ENCODE measurements around the gene IFIT3. TPM values are rescaled to one million over a fixed set of nuclear protein-coding genes. Genes with fewer than 3 reads are reported as not detected.

IFIT3 gene
- total RNA-seq, 1 donor from 2014 or later: not detected

GRCh38 chr10:89332123-89332633, 4.4 kb downstream of the IFIT3 start:
- H3K9me3 Mint-ChIP-seq (ENCODE audit: low read depth): peaks cover 3% of the 10 kb centered on the region
- H3K4me1 Mint-ChIP-seq (ENCODE audit: low read depth): peaks cover 29% of the 10 kb centered on the region
- TF ChIP-seq CTCF (IDR thresholded peaks at IDR 0.05; ENCODE audit: unreplicated experiment): no peak
- H3K4me3 Mint-ChIP-seq (ENCODE audit: low read depth): no peak overlapping the region
- H3K27me3 Mint-ChIP-seq: no peaks in the 10 kb centered on the region
- no peaks in the 10 kb centered on the region for H3K36me3 Mint-ChIP-seq (ENCODE audit: insufficient read depth)
- DNase-seq (ENCODE audit: low spot score, unreplicated experiment): no peak
- peak overlapping the region; percentile 88 for H3K27ac Mint-ChIP-seq

- Mint-ChIP-seq H3K27ac (no peak overlapping the region), H3K4me1 (ENCODE audit: low read depth) (peaks cover 18% of the 10 kb centered on the region), H3K4me3 (ENCODE audit: low read depth) (no peak overlapping the region), H3K36me3 (ENCODE audit: insufficient read depth) (no peaks in the 10 kb centered on the region), H3K9me3 (ENCODE audit: low read depth) (no peaks in the 10 kb centered on the region), H3K27me3 (no peaks in the 10 kb centered on the region)
- no peak for DNase-seq (ENCODE audit: low spot score, unreplicated experiment)
- TF ChIP-seq CTCF (IDR thresholded peaks at IDR 0.05; ENCODE audit: unreplicated experiment): no peak
These were observed 7.4 kb downstream of the IFIT3 start for GRCh38 chr10:89335226-89335625.

GRCh38 chr10:89336241-89336640, 8.4 kb downstream of the IFIT3 start:
- Mint-ChIP-seq H3K9me3 (ENCODE audit: low read depth) (no peaks in the 10 kb centered on the region), H3K36me3 (ENCODE audit: insufficient read depth) (no peaks in the 10 kb centered on the region), H3K4me3 (ENCODE audit: low read depth) (no peak overlapping the region), H3K4me1 (ENCODE audit: low read depth) (peaks cover 18% of the 10 kb centered on the region), H3K27me3 (no peaks in the 10 kb centered on the region), H3K27ac (no peak overlapping the region)
- no peak for TF ChIP-seq CTCF (IDR thresholded peaks at IDR 0.05; ENCODE audit: unreplicated experiment)
- DNase-seq (ENCODE audit: low spot score, unreplicated experiment): no peak

- TF ChIP-seq CTCF (IDR thresholded peaks at IDR 0.05; ENCODE audit: unreplicated experiment): no peak
- Mint-ChIP-seq H3K4me3 (ENCODE audit: low read depth) (no peak overlapping the region), H3K36me3 (ENCODE audit: insufficient read depth) (no peaks in the 10 kb centered on the region), H3K4me1 (ENCODE audit: low read depth) (peaks cover 12% of the 10 kb centered on the region), H3K27me3 (no peaks in the 10 kb centered on the region), H3K9me3 (ENCODE audit: low read depth) (no peaks in the 10 kb centered on the region), H3K27ac (no peak overlapping the region)
- DNase-seq (ENCODE audit: low spot score, unreplicated experiment): no peak
These were observed 9.7 kb downstream of the IFIT3 start for GRCh38 chr10:89337484-89337883.

GRCh38 chr10:89338713-89339112, 10.9 kb downstream of the IFIT3 start:
- H3K4me3 Mint-ChIP-seq (ENCODE audit: low read depth): no peak overlapping the region
- DNase-seq (ENCODE audit: low spot score, unreplicated experiment): no peak
- TF ChIP-seq CTCF (IDR thresholded peaks at IDR 0.05; ENCODE audit: unreplicated experiment): no peak
- H3K27me3 Mint-ChIP-seq: no peaks in the 10 kb centered on the region
- H3K36me3 Mint-ChIP-seq (ENCODE audit: insufficient read depth): no peaks in the 10 kb centered on the region
- H3K4me1 Mint-ChIP-seq (ENCODE audit: low read depth): peaks cover 2% of the 10 kb centered on the region
- no peaks in the 10 kb centered on the region for H3K9me3 Mint-ChIP-seq (ENCODE audit: low read depth)
- no peak overlapping the region for H3K27ac Mint-ChIP-seq
